ENCODE data around the gene MAP2K7. TPM values are rescaled to one million over a fixed set of nuclear protein-coding genes. Genes with fewer than 3 reads are reported as not detected.

The MAP2K7 gene
- total RNA-seq, 6 experiments from 2014 or later: 9.7 to 22.1 (median 15.6) TPM

DNA sequence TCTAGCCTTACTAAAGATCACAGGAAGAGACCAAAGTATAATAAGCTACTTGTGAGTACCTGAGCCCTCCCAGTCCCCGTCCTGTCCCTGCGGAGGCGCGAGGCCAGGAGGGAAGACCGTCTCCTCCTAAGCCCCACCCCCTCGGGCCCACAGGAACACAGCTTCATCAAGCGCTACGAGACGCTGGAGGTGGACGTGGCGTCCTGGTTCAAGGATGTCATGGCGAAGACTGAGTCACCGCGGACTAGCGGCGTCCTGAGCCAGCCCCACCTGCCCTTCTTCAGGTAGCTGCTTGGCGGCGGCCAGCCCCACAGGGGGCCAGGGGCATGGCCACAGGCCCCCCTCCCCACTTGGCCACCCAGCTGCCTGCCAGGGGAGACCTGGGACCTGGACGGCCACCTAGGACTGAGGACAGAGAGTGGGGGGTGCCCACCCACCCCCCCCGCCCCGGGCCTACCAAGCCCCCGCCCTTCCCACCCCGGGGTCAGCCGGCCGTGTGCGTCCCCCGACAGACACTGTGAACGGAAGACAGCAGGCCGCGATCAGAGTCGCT is 8.5 kb downstream of the MAP2K7 start:
- Histone ChIP-seq H3K27me3 (no peaks in the 10 kb centered on the region), H3K4me3 (no peak overlapping the region), H3K27ac (no peak overlapping the region), H3K9me3 (no peaks in the 10 kb centered on the region), H3K4me1 (peaks cover 0 to 15% (median under 1%) of the 10 kb centered on the region in 4 donors), H3K36me3 (peaks cover 0 to 24% (median 8%) of the 10 kb centered on the region in 4 donors)
- no peak for TF ChIP-seq POLR2A (IDR thresholded peaks at IDR 0.05)
- TF ChIP-seq, protein P1, sequence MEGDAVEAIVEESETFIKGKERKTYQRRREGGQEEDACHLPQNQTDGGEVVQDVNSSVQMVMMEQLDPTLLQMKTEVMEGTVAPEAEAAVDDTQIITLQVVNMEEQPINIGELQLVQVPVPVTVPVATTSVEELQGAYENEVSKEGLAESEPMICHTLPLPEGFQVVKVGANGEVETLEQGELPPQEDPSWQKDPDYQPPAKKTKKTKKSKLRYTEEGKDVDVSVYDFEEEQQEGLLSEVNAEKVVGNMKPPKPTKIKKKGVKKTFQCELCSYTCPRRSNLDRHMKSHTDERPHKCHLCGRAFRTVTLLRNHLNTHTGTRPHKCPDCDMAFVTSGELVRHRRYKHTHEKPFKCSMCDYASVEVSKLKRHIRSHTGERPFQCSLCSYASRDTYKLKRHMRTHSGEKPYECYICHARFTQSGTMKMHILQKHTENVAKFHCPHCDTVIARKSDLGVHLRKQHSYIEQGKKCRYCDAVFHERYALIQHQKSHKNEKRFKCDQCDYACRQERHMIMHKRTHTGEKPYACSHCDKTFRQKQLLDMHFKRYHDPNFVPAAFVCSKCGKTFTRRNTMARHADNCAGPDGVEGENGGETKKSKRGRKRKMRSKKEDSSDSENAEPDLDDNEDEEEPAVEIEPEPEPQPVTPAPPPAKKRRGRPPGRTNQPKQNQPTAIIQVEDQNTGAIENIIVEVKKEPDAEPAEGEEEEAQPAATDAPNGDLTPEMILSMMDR (IDR thresholded peaks at IDR 0.05): no peak
- ATAC-seq: no peak
- DNase-seq: peak in 2 of 3 donors; percentile 51 to 52
- intact Hi-C loops (cut with DNase I): no loop called here
- WGBS (ENCODE audit: insufficient coverage, low coverage, low lambda C conversion rate, missing lambda C conversion rate): 100% methylated on average over 2 of the region's 31 CpGs

DNA sequence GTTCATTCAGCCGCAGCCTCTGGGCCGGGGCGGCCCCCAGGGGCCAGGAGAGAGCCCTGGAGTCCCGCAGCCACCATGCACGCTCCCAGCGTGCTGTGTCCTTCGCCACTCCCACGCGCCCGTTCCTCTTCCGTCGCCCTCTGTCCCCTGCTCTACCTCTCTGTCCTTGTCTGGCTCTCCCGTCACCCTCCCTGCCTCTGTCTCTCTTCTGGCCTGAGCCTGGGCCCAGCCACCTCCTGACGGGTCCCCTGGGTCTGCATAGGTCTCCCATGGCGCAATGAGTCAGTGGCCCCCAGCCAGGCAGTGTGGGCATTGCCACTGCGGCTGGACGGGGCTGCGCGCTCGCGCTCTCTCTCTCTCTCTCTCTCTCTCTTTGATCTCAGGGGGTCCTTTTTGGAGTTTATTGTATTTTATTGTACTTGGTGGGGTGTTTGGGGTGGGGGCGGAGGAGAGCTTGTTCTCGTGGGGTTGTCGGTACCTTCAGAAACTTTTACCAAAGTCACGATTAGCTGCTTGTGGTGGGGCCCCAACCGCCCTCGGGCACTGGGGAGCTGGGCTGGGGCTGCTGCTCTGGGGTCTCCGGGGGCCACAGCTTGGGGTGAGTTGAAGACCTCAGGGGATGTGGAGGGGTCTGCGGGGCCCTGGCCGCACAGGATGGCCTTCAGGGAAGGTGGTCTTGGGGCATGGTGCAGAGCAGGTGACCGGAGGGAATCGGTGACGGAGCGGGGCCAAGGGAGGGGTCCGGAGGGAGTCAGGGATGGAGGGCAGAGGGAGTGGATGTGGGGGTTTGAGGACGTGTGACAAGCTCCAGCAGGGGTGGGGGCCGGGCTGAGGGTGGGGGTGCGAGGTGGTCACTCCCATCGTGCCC is 9.3 kb downstream of the MAP2K7 start:
- Histone ChIP-seq H3K27me3 (no peaks in the 10 kb centered on the region), H3K9me3 (no peaks in the 10 kb centered on the region), H3K4me3 (no peak overlapping the region), H3K27ac (no peak overlapping the region), H3K4me1 (peaks cover 0 to 22% (median 4%) of the 10 kb centered on the region in 4 donors), H3K36me3 (peaks cover 0 to 24% (median 8%) of the 10 kb centered on the region in 4 donors)
- TF ChIP-seq, protein P1 (IDR thresholded peaks at IDR 0.05): no peak
- TF ChIP-seq POLR2A (IDR thresholded peaks at IDR 0.05): no peak
- 77% methylated on average over 25 of the region's 39 CpGs for WGBS (ENCODE audit: insufficient coverage, low coverage, low lambda C conversion rate, missing lambda C conversion rate)
- ATAC-seq (peak in 1 of 4 donors; percentile 0), DNase-seq (peak in 2 of 3 donors; percentile 52 to 54)
- intact Hi-C loops (cut with DNase I): no loop called here

DNA sequence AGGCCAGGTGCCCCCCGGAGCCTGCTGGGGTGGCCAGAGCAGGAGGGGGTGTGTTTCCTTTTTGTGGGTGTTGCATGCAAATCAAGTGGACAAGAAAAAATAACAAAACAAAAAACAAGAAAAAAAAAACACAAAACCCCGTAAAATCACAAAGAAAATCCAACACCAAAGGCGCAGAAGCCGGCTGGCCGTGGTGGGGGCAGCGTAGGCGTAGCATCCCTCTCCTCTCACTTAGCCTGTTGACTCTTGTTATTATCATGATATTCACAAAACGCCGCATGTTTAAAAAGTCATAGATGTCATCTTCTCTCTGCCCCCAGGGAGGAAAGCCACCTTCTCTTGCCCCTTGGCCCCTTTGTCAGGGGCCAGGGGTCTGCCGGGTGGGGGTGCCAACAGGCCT is 10.0 kb downstream of the MAP2K7 start:
- TF ChIP-seq, protein P1 (IDR thresholded peaks at IDR 0.05): no peak
- no peak for TF ChIP-seq POLR2A (IDR thresholded peaks at IDR 0.05)
- Histone ChIP-seq H3K9me3 (no peaks in the 10 kb centered on the region), H3K4me3 (no peak overlapping the region), H3K36me3 (peaks cover 0 to 24% (median 8%) of the 10 kb centered on the region in 4 donors), H3K27me3 (no peaks in the 10 kb centered on the region), H3K4me1 (peaks cover 0 to 29% (median 7%) of the 10 kb centered on the region in 4 donors), H3K27ac (no peak overlapping the region)
- ATAC-seq (no peak), DNase-seq (no peak)
- intact Hi-C loops (cut with DNase I): no loop called here
- 63% methylated on average over 8 of the region's 10 CpGs for WGBS (ENCODE audit: insufficient coverage, low coverage, low lambda C conversion rate, missing lambda C conversion rate)

DNA sequence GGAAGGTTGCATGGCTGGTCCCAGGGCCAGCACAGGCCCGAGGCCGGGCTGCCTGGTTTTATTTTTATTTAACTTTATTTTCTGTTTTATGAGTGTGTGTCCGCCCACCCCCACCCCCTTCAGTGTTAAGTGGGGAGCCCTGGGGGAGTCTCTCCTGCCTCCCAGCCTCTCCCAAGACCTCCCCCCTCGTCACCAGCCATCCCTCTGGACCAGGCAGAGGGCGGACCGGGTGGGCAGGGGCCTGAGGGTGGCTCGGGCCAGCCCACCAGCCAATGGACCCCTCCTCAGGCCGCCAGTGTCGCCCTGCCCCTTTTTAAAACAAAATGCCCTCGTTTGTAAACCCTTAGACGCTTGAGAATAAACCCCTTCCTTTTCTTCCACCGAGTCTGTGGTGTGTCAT is 10.4 kb downstream of the MAP2K7 start:
- peak in 2 of 3 donors; percentile 47 to 50 for DNase-seq
- Histone ChIP-seq H3K9me3 (no peaks in the 10 kb centered on the region), H3K4me1 (peaks cover 0 to 31% (median 7%) of the 10 kb centered on the region in 4 donors), H3K27ac (no peak overlapping the region), H3K27me3 (no peaks in the 10 kb centered on the region), H3K36me3 (peaks cover 0 to 24% (median 8%) of the 10 kb centered on the region in 4 donors), H3K4me3 (no peak overlapping the region)
- intact Hi-C loops (cut with DNase I): no loop called here
- WGBS (ENCODE audit: insufficient coverage, low coverage, low lambda C conversion rate, missing lambda C conversion rate): 34% methylated on average over 11 of the region's 12 CpGs
- TF ChIP-seq, protein P1 (IDR thresholded peaks at IDR 0.05): no peak
- TF ChIP-seq POLR2A (IDR thresholded peaks at IDR 0.05): no peak
- ATAC-seq: no peak
